ENCODE measurements around the gene MPO. TPM values are rescaled to one million over a fixed set of nuclear protein-coding genes. Genes with fewer than 3 reads are reported as not detected.
A peak's percentile ranks its signal among the peaks of the same experiment; 100 is the strongest.

Gene MPO, protein sequence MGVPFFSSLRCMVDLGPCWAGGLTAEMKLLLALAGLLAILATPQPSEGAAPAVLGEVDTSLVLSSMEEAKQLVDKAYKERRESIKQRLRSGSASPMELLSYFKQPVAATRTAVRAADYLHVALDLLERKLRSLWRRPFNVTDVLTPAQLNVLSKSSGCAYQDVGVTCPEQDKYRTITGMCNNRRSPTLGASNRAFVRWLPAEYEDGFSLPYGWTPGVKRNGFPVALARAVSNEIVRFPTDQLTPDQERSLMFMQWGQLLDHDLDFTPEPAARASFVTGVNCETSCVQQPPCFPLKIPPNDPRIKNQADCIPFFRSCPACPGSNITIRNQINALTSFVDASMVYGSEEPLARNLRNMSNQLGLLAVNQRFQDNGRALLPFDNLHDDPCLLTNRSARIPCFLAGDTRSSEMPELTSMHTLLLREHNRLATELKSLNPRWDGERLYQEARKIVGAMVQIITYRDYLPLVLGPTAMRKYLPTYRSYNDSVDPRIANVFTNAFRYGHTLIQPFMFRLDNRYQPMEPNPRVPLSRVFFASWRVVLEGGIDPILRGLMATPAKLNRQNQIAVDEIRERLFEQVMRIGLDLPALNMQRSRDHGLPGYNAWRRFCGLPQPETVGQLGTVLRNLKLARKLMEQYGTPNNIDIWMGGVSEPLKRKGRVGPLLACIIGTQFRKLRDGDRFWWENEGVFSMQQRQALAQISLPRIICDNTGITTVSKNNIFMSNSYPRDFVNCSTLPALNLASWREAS
- total RNA-seq = under 1 TPM in 1 of 2 donors, not detected in 1; 0.07 TPM
- 0.23 to 0.35 reads per million in 2 donors for total RNA-seq

DNA sequence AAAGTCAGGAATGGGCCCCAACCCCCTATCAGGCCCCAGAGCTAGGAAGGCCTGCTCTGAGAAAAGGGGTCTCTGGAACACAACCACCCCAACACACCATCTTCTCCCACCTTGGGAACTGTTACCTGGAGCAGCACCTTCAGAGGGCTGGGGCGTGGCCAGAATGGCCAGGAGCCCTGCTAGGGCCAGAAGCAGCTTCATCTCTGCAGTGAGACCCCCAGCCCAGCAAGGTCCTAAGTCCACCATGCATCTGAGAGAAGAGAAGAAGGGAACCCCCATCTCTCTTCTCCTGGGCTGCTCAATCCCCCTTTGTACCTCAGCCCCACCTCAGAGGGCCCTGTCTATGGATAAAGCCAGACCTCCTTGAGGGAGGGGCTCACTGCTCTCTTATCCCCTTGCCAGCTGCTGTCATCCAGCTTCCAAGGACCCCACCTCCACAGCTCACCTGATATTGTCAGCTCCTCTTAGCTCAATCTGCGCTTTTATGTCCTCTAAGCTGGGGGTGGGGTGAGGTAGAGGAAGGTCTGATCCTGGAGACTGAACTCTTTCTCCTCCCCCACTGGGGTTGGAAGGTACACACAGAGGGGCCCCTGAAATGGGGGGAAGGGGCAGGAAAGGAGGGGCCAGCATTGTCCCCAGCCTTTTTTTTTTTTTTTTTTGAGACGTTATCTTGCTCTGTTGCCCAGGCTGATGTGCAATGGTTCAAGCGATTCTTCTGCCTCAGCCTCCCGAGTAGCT, at the start of gene MPO:
Gene MPO, minus strand, starts transcription at position 456 of the 738 bp plus-strand sequence. Its CDS starts 177 bp downstream, at position 279.
- Mint-ChIP-seq H3K4me1 (peaks cover 4% of the 10 kb centered on the region), H3K36me3 (ENCODE audit: low read depth) (no peaks in the 10 kb centered on the region), H3K27me3 (peaks cover 60% of the 10 kb centered on the region), H3K4me3 (no peak within 1 kb of the TSS), H3K27ac (no peak within 1 kb of the TSS)
- no peaks in the 10 kb centered on the region for H3K9me3 ChIP-seq (ENCODE audit: control insufficient read depth, low read length, poor library complexity, severe bottlenecking)
- no peak for DNase-seq
- ATAC-seq = no peak

DNA sequence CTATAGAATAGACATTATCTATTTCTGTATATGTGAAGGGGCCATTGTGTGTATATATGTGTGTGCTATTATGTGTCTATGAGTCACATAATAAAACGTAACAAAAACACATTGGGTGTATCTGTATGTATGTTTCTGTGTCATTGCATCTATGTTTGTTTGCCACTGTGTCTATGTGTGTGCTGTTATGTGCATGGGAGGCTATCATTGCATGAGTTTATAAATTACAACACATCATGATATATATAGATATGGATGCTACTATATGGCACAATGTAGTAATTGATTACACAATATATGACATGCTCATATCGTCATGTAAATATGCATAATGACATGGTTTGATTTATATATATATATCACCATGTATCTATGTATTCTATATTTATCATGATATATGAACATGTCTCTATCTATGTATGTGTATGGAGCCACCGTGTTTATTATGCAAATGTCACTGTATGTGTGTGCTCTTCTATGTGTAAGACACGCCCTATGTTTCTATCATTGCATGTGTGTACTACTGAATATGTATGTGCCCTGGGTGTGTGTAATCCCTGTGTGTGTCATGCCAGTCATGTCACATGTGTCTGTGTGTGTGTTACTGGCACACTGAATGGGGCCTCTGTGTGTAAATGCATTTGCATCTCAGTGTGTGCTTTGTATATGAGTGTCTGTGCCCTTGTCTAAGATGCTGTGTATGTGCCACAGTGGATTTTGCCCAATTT, 49.2 kb upstream of the MPO start:
- peak overlapping the region; percentile 100 for H3K4me3 Mint-ChIP-seq
- peak overlapping the region; percentile 100 for H3K27ac Mint-ChIP-seq
- no peaks in the 10 kb centered on the region for H3K27me3 Mint-ChIP-seq
- no peaks in the 10 kb centered on the region for H3K9me3 ChIP-seq (ENCODE audit: control insufficient read depth, low read length, poor library complexity, severe bottlenecking)
- DNase-seq (no peak), ATAC-seq (peak; percentile 26)
- peaks cover 69% of the 10 kb centered on the region for H3K4me1 Mint-ChIP-seq
- H3K36me3 Mint-ChIP-seq (ENCODE audit: low read depth) = peaks cover 27% of the 10 kb centered on the region

DNA sequence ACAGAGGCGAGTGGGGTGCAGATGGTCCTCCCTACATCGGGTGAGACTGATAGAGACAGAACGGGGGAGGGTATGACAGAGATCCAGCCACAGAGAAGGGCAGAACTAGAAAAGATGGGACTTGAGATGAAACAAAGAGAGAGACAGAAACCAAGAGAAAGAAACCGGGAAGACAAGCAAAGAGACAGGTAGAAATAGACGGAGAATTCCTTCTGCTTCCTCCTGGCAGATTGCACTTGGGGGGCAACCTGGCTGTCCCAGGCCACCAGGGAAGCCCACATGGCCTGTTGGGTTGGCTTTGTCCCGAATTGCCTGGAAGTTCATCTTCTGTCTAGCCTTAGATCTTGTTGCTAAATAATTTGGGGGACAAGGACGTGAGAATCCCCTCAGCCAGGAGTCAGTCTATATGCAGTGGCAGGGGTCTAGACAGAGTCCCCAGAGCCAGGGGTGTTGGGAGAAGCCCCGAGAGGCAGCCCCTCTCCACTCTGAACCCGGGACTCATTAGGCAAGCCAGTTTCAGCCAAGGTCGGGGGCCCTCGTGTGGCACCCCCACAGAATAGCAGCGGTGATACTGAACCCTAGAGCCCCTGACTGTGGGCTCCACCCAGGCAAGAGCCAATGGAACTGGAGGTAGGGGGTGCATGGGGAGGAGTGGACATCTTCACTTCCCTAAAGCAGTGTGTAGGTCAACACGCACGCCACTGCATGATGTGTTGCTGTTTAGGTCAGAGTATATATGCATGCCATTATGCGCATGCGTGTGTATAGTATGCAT, 48.5 kb upstream of the MPO start:
- H3K36me3 Mint-ChIP-seq (ENCODE audit: low read depth) = peaks cover 27% of the 10 kb centered on the region
- H3K27me3 Mint-ChIP-seq = no peaks in the 10 kb centered on the region
- peak overlapping the region; percentile 100 for H3K27ac Mint-ChIP-seq
- DNase-seq (peak; percentile 44 to 55 (median 50)), ATAC-seq (peak; percentile 53)
- H3K4me1 Mint-ChIP-seq = peaks cover 62% of the 10 kb centered on the region
- peak overlapping the region; percentile 100 for H3K4me3 Mint-ChIP-seq
- H3K9me3 ChIP-seq (ENCODE audit: control insufficient read depth, low read length, poor library complexity, severe bottlenecking) = no peaks in the 10 kb centered on the region

DNA sequence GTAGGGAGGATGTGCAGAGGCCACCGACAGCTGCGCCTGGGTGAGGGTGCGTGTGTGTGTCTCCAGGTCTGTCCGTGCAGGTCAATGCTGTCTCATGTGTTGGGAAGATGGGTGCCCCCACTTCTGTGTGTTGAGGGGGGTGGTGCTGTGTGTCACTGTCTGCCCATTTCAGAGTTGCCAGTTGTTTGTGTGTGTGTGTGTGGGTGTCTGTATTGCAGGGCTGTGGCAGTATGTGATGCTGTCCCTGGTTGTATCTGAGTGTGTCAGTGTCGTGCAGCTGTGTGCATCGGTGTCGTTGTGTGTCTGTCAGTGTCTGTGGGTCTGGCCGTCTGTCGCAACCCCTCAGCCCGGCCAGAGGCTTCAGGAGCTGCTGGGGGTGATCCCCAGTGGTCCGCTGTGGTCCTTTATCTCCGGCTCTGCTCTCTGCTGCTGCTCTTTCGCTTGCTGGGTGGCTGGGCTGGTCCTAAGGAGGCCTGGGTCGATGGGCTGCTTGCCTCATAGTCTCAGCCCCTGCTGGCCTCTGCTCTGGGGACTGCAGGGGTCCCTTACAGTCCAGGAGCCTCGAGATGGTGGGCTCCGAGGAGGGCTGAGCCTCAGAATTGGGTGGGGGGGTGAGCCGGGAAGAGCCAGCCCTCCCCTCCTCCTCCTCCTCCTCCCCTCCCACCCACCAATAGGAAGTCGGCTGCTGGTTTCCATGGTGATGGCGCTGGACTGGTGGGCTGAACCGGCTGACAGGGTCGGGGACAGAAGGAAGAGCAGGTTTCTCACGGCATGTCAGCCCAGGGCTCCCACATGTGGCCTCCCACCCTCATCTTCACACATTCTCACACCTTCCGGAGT, 47.7 kb upstream of the MPO start, which contains the start of gene TSPOAP1:
Gene TSPOAP1, minus strand, starts transcription at position 601 of the 840 bp plus-strand sequence. CDS start 875 bp downstream, outside the sequence.
- H3K4me1 Mint-ChIP-seq = peaks cover 58% of the 10 kb centered on the region
- H3K4me3 Mint-ChIP-seq = peak within 1 kb of the TSS; percentile 100
- no peaks in the 10 kb centered on the region for H3K9me3 ChIP-seq (ENCODE audit: control insufficient read depth, low read length, poor library complexity, severe bottlenecking)
- H3K27me3 Mint-ChIP-seq = no peaks in the 10 kb centered on the region
- peaks cover 27% of the 10 kb centered on the region for H3K36me3 Mint-ChIP-seq (ENCODE audit: low read depth)
- DNase-seq = peak in 2 of 3 donors; percentile 37 to 56
- peak; percentile 20 for ATAC-seq
- peak within 1 kb of the TSS; percentile 100 for H3K27ac Mint-ChIP-seq

DNA sequence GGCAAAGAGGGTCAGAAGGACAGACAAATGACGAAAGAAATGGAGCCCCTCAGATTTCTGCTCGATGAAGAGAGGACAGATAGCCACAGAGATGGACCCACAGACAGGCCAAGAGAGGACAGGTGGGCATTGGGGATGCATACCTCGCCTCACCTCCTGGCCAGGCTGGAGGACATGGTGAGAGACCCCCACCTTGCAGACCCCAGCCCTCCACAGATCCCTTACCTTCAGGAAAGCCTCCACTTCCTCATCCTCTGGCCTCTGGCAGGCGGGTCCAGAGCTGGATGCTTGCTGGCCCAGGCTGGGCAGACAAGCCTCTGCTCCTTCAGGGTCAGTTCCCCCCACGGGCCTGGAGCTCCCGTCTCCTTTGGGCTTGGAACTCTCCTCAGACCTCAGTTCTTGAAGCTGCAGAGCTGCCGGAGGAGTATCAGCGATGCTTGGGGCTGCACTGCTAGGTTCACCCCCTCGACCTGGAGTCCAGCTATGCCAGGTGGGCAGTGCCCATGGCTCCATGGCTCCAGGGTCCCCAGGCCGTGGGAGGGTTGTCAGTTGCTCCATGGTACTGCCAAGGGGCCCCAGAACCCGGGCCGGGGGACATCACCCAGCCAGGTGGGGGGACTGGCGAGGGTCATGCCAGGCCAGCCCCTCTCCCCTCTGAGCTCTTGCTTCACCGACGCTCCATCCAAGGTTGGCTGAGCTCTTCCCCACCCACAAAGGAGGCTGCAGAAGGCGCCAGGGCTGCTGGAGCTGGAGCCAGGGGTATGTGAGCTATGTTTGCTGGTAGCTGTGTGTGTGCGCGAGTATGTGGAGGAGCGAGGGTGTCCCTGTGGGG, 46.8 kb upstream of the MPO start:
- Mint-ChIP-seq H3K27ac (peak overlapping the region; percentile 100), H3K4me1 (peaks cover 54% of the 10 kb centered on the region), H3K4me3 (peak overlapping the region; percentile 100), H3K36me3 (ENCODE audit: low read depth) (peaks cover 23% of the 10 kb centered on the region), H3K27me3 (no peaks in the 10 kb centered on the region)
- DNase-seq (no peak), ATAC-seq (peak; percentile 40)
- no peaks in the 10 kb centered on the region for H3K9me3 ChIP-seq (ENCODE audit: control insufficient read depth, low read length, poor library complexity, severe bottlenecking)

DNA sequence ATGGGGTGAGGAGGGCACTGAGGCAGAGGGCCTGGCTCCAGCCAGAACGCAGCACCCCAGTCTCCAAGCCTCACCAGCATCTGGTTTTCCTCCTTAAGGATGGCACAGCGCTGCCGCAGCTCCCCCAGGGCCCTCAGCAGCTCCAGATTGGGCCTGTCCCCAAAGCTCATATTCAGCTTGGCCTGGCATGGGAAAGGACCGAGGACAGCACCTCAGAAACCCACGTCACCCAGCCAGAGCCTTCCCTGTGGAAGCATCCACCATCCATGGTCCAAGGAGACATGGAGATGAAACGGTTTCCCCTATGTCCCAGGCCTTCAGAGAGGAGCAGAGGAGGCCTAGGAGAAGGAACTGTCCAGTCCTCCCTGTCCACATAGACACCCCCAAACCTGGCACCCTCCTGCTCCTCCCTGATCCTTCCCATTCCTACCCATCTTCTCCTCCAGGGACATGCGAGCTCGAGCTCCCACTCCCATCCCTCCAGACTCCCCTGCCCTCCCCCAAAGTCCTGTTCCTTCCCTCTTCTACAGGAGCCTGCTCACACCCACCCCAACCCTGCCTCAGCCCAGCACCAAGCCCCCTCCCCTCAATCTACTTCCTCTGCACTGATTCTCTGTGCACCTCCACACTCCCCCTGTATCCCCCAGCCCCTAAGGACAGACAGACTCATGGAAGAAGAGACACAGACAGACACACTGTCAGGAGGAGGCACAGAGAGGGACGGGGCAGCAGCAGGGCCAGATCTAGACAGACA, 46.1 kb upstream of the MPO start:
- no peaks in the 10 kb centered on the region for H3K9me3 ChIP-seq (ENCODE audit: control insufficient read depth, low read length, poor library complexity, severe bottlenecking)
- DNase-seq = no peak
- H3K27ac Mint-ChIP-seq = peak overlapping the region; percentile 100
- peaks cover 19% of the 10 kb centered on the region for H3K36me3 Mint-ChIP-seq (ENCODE audit: low read depth)
- peaks cover 53% of the 10 kb centered on the region for H3K4me1 Mint-ChIP-seq
- H3K27me3 Mint-ChIP-seq = no peaks in the 10 kb centered on the region
- H3K4me3 Mint-ChIP-seq = peak overlapping the region; percentile 80
- no peak for ATAC-seq

DNA sequence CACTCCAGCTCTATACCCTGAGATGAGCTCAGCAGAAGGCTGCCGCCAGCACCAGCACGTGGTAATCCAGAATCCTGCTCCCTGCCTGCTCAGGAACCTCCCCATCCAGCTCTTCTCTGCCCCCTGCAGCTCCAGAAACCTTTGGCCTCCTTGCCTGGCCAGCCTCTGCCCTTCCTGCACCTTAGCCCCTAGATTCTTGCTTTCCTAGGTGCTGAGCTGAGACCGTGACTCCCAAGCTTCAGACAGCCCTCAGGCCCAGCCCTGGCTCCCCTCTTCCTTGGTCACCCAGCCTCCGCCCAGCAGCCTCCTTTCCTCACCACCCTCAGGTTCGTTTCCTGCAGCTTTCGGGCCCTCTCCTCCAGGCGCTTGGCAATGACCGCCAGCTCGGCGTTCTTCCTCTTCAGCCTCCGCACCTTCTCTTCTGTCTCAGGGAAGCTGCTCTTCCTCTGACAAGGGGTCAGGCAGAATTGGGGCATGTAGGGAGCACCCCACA, 45.3 kb upstream of the MPO start:
- DNase-seq = no peak
- Mint-ChIP-seq H3K36me3 (ENCODE audit: low read depth) (peaks cover 14% of the 10 kb centered on the region), H3K4me1 (peaks cover 53% of the 10 kb centered on the region)

DNA sequence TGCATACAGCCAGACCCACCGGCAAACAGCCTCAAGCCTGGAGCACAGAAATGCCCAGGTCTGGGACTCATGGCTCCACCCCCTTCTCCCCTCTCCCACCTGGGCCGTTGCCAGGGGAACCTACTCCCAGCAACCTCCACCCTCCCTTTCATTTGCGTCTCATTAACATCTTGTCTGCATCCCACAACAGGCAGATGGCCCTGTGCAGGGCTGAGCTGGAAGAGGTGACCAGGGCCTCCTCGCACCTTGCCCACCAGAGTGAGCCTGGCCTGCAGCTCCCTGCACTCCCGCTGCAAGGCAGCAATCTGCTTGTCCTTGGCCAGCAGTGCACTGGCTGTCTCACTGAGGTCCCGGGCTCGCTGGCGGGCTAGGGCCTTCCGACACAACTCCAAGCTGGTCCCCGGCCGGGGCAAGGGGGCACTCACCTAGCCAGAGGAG, 44.6 kb upstream of the MPO start:
- H3K27ac Mint-ChIP-seq = peak overlapping the region; percentile 67
- peaks cover 9% of the 10 kb centered on the region for H3K36me3 Mint-ChIP-seq (ENCODE audit: low read depth)
- H3K4me1 Mint-ChIP-seq = peaks cover 53% of the 10 kb centered on the region
- H3K9me3 ChIP-seq (ENCODE audit: control insufficient read depth, low read length, poor library complexity, severe bottlenecking) = no peaks in the 10 kb centered on the region
- DNase-seq (no peak), ATAC-seq (no peak)
- no peaks in the 10 kb centered on the region for H3K27me3 Mint-ChIP-seq
- H3K4me3 Mint-ChIP-seq = no peak overlapping the region

More for the DNA sequence above, 45.3 kb upstream of the MPO start:
- ATAC-seq = no peak
- H3K27ac Mint-ChIP-seq = peak overlapping the region; percentile 67
- H3K9me3 ChIP-seq (ENCODE audit: control insufficient read depth, low read length, poor library complexity, severe bottlenecking) = no peaks in the 10 kb centered on the region
- H3K27me3 Mint-ChIP-seq = no peaks in the 10 kb centered on the region
- no peak overlapping the region for H3K4me3 Mint-ChIP-seq

DNA sequence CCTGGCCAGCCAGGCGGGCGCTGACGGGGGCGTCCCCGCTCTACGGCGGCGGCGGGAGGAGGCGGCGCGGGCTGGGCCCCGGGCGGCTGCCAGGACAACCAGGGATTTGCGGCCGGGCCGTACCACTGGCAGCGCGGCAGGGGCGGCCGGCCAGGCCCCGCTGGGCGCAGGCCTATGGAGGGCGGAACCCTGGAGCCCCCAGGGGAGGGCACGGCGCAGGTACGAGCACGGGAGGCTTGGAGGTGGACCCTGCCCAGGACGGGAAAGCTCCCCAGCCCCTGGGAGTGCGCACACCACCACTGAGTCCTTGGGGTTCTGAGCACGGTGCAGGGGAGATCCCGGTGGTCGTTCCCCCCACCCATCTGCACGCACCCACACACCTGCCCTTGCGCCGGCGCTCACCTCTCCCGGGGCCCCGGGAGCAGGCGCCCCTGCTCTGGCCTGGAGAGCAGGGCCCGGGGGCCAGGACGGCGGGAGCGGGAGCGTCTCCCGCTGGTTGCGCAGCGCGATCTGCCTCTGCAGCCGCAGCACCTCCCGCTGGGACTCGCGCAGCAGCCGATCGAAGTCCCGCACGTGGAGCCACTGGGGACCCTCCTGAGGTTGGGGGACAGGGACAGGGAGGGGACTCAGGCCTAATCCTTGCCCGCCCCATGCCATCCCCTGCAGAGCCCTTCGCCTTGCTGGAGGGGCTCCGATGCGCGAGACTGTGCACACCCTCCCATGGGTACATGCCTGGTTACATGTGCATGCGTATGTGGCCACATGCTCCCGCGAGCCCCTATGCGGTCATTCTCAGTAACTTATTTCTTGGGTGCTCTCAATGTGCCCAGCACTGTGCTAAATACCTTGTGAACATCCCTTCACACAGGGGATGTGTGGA, 43.9 kb upstream of the MPO start:
- peak overlapping the region; percentile 67 for H3K27ac Mint-ChIP-seq
- no peak for ATAC-seq
- no peaks in the 10 kb centered on the region for H3K27me3 Mint-ChIP-seq
- no peak for DNase-seq
- H3K4me3 Mint-ChIP-seq = no peak overlapping the region
- no peaks in the 10 kb centered on the region for H3K9me3 ChIP-seq (ENCODE audit: control insufficient read depth, low read length, poor library complexity, severe bottlenecking)
- H3K4me1 Mint-ChIP-seq = peaks cover 47% of the 10 kb centered on the region
- peaks cover 7% of the 10 kb centered on the region for H3K36me3 Mint-ChIP-seq (ENCODE audit: low read depth)
